ENCODE measurements around the gene ZNF367. TPM values are rescaled to one million over a fixed set of nuclear protein-coding genes. Genes with fewer than 3 reads are reported as not detected.

The ZNF367 gene
- 10.8 and 12.2 TPM in 2 replicates for total RNA-seq

DNA sequence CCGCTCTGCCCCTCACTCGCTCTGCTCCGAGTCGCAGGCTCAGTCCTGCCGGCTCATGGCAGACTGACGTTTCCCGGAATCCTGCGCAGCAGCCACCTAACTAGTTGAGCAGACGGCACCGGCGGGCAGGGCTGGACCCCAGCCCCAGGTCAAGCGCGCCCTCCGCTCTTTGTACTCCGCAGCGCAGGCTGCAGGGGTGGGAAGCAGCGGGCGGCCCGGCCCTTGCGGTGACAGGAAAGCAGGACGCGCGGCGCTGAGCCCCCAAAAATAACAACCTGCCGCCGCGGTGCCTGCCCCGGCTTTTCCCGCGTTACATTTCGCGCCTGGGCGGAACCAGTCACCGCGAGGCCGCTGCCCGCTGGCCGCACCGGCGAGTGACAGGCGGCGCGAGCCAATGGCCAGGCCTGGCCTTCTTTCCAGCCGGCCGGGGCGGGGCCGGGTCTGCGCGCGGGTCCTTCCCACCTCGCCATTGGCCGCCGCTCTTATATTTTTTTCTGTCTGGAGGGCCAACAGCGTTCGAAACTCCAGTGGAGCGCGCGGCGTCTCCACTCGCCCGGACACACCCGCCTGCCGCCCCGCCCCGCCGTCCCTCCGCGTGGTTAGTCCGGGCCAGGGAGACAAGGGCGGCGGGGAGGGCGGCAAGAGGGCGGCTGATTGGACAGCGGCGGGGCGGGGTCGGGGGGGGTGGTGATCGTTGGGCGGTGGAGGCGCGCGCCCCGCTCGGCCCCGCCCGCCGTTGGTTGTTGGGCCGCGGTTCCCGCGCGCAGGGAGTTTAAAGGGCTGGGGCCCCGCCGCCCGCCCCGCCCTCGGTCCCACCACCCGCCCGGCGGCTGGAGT is at the start of gene ZNF367:
Gene ZNF367, minus strand, starts transcription at position 288 of the 837 bp plus-strand sequence. CDS start 338 bp downstream, outside the sequence.
- peak within 1 kb of the TSS; percentile 72 for H3K4me3 ChIP-seq (ENCODE audit: low read depth, low read length)
- no peak for DNase-seq (ENCODE audit: low read depth)
- TF ChIP-seq, protein P1, sequence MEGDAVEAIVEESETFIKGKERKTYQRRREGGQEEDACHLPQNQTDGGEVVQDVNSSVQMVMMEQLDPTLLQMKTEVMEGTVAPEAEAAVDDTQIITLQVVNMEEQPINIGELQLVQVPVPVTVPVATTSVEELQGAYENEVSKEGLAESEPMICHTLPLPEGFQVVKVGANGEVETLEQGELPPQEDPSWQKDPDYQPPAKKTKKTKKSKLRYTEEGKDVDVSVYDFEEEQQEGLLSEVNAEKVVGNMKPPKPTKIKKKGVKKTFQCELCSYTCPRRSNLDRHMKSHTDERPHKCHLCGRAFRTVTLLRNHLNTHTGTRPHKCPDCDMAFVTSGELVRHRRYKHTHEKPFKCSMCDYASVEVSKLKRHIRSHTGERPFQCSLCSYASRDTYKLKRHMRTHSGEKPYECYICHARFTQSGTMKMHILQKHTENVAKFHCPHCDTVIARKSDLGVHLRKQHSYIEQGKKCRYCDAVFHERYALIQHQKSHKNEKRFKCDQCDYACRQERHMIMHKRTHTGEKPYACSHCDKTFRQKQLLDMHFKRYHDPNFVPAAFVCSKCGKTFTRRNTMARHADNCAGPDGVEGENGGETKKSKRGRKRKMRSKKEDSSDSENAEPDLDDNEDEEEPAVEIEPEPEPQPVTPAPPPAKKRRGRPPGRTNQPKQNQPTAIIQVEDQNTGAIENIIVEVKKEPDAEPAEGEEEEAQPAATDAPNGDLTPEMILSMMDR (conservative IDR thresholded peaks at IDR 0.05; ENCODE audit: low read depth, low read length) = no peak

DNA sequence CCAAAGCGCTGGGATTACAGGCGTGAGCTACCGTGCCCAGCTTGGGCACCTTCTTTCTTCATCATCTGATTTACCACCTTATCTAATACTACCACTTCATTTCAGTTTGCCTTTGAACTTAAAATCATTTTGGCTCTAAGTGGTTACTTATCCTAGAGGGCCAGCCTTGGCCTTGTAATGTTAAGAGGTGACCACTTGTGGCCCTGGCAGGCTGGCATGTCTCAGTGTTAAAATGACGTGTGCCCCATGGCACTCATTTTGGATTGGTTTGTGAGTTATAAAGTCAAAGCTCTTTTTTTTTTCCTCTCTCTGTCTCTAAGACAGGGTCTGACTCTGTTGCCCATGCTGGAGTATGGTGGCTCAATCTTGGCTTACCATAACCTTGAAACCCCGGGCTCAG is 49.6 kb upstream of the ZNF367 start:
- no peak for DNase-seq (ENCODE audit: low read depth)
- TF ChIP-seq, protein P1 (conservative IDR thresholded peaks at IDR 0.05; ENCODE audit: low read depth, low read length) = no peak
- no peak overlapping the region for H3K4me3 ChIP-seq (ENCODE audit: low read depth, low read length)

DNA sequence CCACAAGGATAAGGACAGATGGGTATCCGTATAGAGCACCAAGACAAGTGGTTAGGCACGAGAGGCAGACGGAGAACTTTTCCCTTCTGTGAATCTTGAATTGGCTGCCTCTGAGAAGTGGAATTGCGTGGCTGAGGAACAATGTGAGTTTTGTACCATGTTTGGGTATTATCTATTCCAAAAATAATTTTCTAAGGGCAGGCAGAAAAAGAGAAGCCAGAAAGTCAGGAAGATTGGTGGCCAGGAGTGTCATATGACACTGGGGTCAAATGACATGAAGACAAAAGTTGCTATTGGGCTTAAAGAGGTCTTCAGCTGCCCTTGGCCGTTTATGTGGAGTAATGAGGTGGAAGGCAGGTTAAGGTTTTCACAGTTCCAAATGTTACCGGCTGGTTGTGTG is 46.3 kb upstream of the ZNF367 start:
- TF ChIP-seq, protein P1 (conservative IDR thresholded peaks at IDR 0.05; ENCODE audit: low read depth, low read length) = no peak
- H3K4me3 ChIP-seq (ENCODE audit: low read depth, low read length) = no peak overlapping the region
- no peak for DNase-seq (ENCODE audit: low read depth)

DNA sequence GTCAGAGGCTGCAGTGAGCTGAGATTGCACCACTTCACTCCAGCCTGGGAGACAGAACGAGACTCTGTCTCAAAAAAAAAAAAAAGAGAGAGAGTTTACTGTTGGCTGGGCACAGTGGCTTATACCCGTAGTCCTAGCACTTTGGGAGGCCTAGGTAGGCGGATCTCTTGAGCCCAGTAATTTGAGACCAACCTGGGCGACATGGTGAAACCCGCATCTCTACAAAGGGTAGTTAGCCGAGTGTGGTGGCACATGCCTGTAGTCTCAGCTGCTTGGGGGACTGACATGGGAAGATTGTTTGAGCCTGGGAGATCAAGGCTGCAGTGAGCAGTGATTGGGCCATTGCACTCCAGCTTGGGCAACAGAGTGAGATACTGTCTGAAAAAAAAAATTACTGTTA is 44.4 kb upstream of the ZNF367 start:
- no peak overlapping the region for H3K4me3 ChIP-seq (ENCODE audit: low read depth, low read length)
- TF ChIP-seq, protein P1 (conservative IDR thresholded peaks at IDR 0.05; ENCODE audit: low read depth, low read length) = no peak
- DNase-seq (ENCODE audit: low read depth) = no peak

DNA sequence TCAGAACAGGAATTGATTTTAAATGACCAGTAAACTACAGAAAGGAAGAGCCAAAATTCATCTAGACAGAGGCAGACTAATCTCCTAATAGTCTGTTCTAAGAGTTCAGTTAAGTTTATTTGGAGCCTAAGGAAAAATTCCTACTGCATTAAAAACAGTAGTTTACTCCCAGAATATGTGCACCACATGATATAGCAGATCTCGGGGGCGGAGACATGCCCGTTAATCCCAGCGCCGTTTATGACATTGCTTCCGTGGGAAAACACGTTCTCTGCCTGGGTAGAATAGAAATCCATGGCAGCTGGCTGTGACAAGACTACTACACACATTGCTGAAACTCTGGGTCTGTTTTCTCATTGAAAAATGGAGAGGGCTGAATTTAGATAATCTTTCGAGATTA is 43.2 kb upstream of the ZNF367 start:
- no peak for DNase-seq (ENCODE audit: low read depth)
- TF ChIP-seq, protein P1 (conservative IDR thresholded peaks at IDR 0.05; ENCODE audit: low read depth, low read length) = no peak

DNA sequence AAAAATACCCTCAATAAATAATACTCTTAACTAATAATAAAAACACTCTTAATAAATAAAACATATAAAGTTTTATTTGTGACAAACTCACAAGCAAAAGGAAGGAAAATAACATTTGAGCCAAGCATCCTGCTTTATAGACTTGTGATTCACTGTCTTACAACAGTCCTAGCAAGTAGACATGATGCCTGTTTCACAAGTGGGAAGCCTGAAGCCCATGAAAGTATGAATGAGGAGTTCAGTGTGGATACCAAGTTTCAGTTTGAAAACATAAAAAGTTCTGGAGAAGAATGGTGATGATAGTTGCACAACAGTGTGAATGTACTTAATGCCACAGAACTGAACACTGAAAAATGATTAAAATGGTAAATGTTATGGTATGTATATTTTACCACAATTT is 42.7 kb upstream of the ZNF367 start:
- DNase-seq (ENCODE audit: low read depth) = no peak
- TF ChIP-seq, protein P1 (conservative IDR thresholded peaks at IDR 0.05; ENCODE audit: low read depth, low read length) = no peak
- no peak overlapping the region for H3K4me3 ChIP-seq (ENCODE audit: low read depth, low read length)

More for the DNA sequence above, 43.2 kb upstream of the ZNF367 start:
- no peak overlapping the region for H3K4me3 ChIP-seq (ENCODE audit: low read depth, low read length)

DNA sequence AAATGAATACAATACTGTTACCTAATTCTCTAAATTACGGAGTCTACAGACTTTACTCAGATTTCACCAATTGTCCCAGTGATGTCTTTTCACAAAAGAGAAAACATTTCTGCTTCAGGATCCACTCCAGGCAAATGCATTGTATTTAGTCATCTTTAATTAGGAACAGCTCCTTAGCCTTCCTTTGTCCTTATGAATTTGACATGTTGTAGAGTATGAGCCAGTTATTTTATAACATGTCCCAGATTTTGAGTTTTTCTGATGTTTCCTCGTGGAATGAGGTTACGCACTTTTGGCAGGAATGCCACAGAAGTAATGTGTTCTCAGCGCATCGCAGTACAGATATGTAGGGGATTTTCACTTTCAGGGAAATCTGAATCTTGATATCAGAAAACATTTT is 42.3 kb upstream of the ZNF367 start:
- H3K4me3 ChIP-seq (ENCODE audit: low read depth, low read length) = no peak overlapping the region
- TF ChIP-seq, protein P1 (conservative IDR thresholded peaks at IDR 0.05; ENCODE audit: low read depth, low read length) = no peak
- DNase-seq (ENCODE audit: low read depth) = no peak

Data from epithelial cell of proximal tubule (primary cell).